GM03348 (cell line): ENCODE data around the gene IGFALS.
A peak's percentile ranks its signal among the peaks of the same experiment; 100 is the strongest.

Experiments used
- DNase-seq: peaks from one replicate; pipeline ENCODE4 v3.0.0; 2012; ENCODE audit warnings: low spot score

The IGFALS gene

DNA sequence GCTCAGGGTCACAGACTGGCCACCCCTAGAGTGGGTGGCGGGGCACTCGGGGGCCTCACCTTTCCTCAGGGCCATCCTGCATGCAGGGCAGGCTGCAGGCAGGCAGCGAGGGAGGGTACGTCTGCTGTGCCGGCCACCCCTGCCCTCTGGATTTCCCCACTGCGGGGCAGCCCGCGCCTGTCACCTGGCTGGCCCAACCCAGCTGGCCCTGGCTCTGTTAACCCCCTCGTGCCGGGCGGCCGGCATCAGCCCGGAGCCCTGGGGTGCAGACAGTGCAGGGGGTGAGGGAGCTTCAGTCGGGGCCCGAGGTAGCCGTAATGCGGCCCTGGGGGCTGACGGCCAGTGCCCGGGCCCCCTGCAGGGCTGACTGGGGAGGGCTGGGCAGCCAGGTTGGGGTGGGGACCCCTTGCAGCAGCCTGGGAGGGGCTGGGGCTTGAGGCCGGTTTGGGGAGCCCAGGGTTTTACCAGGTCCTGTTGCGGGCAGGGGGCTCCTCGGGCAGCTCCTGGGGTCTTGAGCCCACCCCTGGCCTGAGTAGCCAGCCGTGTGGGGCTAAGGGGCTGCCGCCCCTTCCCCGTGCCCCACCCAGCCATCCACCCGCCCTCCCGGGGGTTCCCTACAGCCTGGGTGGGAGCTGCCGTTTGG lies at the start of gene IGFALS:
Gene IGFALS (minus strand): TSS at position 128 of the 643 bp plus-strand sequence. CDS start 53 bp downstream, at position 75.
- no peak for DNase-seq

DNA sequence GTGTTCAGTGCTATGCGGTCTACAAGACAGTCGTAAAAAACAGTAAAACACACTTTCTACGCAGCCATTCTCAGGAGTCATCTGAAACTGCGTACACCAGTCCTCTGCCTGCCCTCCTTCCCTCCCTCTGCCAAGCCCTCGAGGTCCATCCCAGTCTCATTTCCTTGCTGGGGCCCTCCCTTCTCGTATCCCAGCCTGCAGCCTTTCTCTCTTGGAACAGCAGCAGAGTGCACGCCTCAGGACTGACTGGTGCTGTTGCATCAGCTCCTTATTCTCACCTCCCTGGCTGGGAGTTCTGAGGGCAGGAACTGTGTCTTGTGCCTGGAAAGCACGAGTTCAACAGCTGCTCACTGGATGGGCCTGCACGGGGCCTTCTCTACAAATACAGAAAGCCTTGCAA lies 46.0 kb upstream of the IGFALS start:
- peak; percentile 81 for DNase-seq

GRCh38 chr16:1834096-1834495 lies 40.6 kb upstream of the IGFALS start:
- no peak for DNase-seq

- no peak for DNase-seq
Measured at GRCh38 chr16:1832838-1833454, 39.4 kb upstream of the IGFALS start.

GRCh38 chr16:1831186-1832075 lies 37.9 kb upstream of the IGFALS start:
- DNase-seq: no peak

GRCh38 chr16:1830213-1830612 lies 36.7 kb upstream of the IGFALS start:
- no peak for DNase-seq

GRCh38 chr16:1828645-1829410 lies 35.3 kb upstream of the IGFALS start:
- no peak for DNase-seq

- peak; percentile 100 for DNase-seq
Measured at GRCh38 chr16:1826691-1827573, 33.4 kb upstream of the IGFALS start, which contains the start of the genes FAHD1 and HAGH. Gene FAHD1 (plus strand): TSS chr16:1827206. CDS start chr16:1827239, 33 bp downstream. Gene HAGH (minus strand): TSS chr16:1826825. CDS start chr16:1826787, 38 bp downstream.

DNA sequence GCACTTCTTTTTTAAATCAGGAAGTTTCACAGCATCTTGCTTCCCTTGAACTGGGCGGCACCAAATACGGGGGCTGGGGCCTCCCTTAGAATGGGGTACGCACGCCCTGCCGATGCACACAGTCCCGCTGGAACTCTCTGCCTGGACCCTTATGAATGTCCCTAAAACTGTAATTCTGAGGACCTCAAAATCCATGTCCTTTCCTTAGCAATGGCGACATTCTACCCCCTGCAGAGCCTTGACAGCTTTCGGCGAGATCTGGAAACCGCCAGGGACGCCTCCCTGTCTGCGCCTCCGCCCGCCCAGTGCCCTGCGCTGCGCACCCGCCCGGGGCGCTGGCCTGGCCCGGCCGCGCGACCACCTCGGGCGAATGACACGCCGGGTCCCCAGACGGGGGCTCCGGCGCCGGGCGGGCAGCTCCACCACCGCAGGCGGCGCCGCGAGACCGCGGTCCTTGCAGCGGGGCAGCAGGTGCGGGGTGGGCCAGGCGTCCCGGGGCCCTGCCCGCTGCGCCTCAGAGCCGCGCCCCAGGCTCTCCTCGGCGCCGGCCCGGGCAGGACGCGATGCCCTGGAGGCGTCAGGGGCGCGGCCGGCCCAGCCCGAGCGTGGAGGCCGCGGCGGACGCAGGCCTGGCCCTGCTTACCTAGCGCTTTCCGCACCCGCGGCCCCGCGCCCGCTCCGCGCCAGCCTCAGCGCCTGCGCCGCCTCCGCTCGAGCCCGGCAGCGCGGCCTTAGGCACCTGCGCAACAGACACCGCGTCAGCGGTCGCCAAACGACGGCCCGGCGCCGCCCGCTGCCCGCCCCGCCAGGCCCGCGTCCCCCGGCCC lies 32.6 kb upstream of the IGFALS start:
- DNase-seq: peak; percentile 61

GRCh38 chr16:1825381-1825863 lies 31.9 kb upstream of the IGFALS start:
- DNase-seq: no peak

DNA sequence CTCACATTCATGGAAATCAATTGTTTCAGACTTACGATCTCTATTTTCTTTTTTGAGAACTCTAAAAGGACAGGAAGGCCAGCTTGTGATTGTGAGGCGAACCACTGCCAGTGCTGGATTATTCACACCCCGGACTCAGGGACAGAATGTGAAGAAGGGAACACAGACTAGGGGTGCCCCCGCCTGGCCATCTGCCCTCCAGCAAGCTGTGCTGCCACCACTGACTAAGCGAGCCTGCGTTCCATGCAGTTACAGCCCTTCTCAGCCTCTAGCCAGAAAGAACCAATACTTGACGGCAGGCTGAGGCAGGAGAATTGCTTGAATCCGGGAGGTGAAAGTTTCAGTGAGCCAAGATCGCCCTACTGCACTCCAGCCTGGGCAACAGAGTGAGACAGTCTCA lies 30.3 kb upstream of the IGFALS start:
- DNase-seq: peak; percentile 27

DNA sequence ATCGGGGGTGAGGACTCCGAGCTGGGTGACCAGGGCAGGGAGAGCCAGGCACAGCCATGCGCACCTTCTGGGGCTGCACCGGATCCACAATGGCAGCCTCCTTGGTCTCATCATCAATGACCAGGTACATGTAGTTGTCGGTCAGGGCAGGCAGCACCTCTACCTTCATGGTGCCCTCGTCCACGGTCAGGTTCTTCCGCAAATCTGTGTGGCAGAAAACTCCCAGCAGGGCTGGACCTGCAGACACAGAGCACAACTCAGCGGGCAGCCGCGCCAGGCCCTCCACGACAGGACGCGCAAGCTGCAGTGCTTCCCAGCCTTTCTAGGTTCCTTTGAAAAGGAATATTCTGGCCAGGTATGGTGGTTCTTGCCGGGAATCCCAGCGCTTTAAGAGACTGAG lies 29.3 kb upstream of the IGFALS start:
- DNase-seq: no peak

DNA sequence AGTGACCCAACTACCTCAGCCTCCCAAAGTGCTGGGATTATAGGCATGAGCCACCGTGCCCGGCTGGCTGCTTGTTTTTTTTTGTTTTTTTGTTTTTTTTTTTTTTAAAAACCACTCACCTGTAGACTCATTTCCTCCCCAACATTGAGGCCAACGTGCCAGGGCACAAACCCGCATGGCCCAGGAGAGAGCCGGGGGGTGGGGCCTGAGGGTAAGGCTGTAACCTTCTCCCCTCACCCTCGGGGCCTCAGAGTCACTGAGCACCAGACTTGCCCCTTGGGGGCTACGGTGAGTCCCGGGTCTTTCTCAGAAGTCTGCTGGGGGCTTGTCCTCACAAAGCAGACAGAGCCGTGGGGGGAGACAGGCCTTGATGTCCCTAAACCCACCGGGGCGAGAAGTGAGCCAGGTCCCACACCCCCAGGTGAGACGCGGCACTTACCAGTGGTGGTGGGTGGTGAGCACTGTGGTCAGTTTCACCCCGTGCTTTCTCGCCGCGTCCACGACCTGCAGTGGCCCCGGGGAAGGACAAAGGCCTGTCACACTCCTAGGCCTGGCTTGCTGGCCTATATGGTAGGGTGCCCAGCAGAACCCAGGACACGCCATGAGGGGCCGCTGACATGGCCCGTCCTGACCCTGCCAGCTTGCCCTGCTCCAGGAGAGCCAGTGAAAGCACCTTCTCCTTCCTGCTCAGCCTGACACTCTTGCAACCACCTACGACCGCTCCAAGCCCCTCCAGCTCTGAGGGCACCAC lies 28.5 kb upstream of the IGFALS start:
- no peak for DNase-seq

DNA sequence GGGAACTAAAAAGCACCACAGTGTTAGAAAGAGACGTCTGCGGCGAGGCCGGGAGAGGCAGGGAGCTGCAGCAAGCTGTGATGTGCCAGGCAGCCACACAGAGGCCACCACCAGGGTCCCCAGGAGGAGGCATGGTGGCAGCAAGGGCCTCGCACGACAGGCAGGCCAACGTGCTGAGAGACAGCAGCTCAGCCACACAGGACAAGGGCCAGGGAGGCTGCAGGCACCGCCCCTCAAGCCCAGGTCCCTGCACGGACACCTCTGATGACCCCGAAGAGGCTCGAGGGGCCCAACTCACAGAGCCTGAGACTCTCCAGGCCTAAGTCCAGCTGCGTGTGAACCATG lies 27.4 kb upstream of the IGFALS start:
- DNase-seq: no peak

DNA sequence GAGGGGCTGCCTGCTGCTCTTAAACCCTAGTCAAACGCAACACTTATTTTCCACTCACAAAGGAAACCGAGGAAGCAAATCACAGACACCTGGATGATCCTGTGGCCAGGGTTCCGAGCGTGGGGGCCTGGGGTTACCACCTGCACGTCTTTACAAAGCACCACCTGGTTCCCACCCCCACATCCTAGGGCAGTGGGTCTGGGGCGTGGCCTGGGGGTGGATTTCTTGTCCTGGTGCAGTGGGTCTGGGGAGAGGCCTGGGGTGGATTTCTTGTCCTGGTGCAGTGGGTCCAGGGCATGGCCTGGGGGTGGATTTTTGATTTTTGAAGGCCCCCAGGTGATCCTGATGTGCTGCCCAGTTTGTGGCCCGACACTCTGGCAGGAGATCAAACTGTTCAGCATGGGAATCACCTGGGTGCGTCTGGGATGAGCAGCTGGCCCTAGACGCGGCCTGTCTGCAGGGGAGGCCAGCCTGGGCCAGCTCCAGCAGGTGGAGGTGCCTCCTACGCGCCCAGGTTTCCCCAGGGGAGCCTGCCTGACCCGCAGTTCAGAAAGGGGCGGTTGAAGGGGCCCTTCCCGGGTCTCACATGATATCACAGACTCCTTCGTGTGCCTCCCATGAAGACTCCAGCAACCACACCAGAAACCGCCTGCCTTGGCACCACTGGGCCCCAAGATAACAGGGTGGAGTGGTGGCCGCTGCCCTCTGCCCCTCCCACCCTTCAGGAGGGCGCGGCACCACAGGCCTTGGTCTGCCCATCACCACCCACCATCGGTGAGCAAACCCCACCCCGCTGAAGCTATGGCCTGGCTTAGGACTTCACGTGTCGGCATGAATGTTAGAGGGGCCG lies 26.8 kb upstream of the IGFALS start:
- no peak for DNase-seq

DNA sequence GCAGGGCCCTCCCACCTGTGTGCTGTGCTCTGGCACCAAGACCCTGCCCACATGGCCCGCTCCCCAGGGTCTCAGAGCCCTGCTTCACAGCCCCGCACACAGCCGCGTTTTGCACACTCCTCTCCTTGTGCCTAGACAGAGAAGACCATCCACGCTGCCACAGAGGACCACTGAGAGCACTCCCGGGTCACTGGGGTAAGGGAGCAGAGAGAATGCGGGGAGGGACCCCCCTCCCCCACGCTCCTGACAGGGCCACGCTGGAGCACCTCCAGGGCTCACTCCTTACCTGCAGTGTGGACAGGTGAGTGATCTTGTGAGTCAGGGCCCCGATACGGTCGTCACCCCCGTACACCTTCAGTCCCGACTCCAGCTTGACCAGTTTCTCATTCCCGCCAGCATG lies 26.1 kb upstream of the IGFALS start:
- no peak for DNase-seq

GRCh38 chr16:1818873-1819525 lies 25.5 kb upstream of the IGFALS start:
- DNase-seq: no peak
